ENCODE measurements around the gene KCNT1. TPM values are rescaled to one million over a fixed set of nuclear protein-coding genes. Genes with fewer than 3 reads are reported as not detected.

The KCNT1 gene
- total and polyA plus RNA-seq, 3 donors from 2014 or later: 1.8 to 7.3 (median 5.3) TPM

- Histone ChIP-seq H3K4me1 (peaks cover 9% of the 10 kb centered on the region), H3K9me3 (no peaks in the 10 kb centered on the region), H3K27me3 (no peaks in the 10 kb centered on the region), H3K36me3 (ENCODE audit: low read depth, missing control alignments) (no peaks in the 10 kb centered on the region), H3K27ac (no peak overlapping the region), H3K4me3 (no peak overlapping the region)
- no peak for DNase-seq
- TF ChIP-seq POLR2A (IDR thresholded peaks at IDR 0.05) (no peak), CTCF (IDR thresholded peaks at IDR 0.05) (no peak)
- WGBS, 2 donors: 85 to 92% methylated on average over 10 to 28 of the region's 28 CpGs
- intact Hi-C loops (cut with DNase I; ENCODE audit: low total_unique reads): no loop called here
These were observed 47.4 kb downstream of the KCNT1 start for GRCh38 chr9:135749171-135750045.

DNA sequence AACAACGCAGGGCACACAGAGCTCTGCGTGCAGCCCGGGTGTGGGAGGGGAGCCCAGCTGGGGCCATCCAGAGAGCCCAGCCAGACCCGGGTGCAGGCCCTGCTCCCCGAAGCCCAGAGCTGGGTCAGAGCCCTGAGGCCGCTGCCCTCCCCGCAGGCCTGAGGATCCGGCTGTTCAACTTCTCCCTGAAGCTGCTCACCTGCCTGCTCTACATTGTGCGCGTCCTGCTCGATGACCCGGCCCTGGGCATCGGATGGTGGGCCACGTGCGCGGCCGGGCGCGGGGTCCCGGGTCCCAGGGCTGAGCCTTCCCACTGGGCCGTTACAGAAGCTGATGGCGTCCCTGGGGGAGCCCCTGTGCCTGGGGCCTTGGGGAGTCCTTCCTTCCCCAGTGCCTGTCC lies 48.8 kb downstream of the KCNT1 start:
- no peak for TF ChIP-seq CTCF (IDR thresholded peaks at IDR 0.05)
- TF ChIP-seq POLR2A (IDR thresholded peaks at IDR 0.05): no peak
- intact Hi-C loops (cut with DNase I; ENCODE audit: low total_unique reads): no loop called here

GRCh38 chr9:135751501-135751900 lies 49.5 kb downstream of the KCNT1 start:
- no peak overlapping the region for H3K4me3 ChIP-seq
- peaks cover 9% of the 10 kb centered on the region for H3K4me1 ChIP-seq
- no peak overlapping the region for H3K27ac ChIP-seq
- intact Hi-C loops (cut with DNase I; ENCODE audit: low total_unique reads): no loop called here
- H3K27me3 ChIP-seq: no peaks in the 10 kb centered on the region
- no peaks in the 10 kb centered on the region for H3K36me3 ChIP-seq (ENCODE audit: low read depth, missing control alignments)
- no peaks in the 10 kb centered on the region for H3K9me3 ChIP-seq
- 76 to 87% methylated on average over 5 to 13 of the region's 13 CpGs for WGBS, 2 donors
- no peak for DNase-seq
- TF ChIP-seq POLR2A (IDR thresholded peaks at IDR 0.05): no peak
- no peak for TF ChIP-seq CTCF (IDR thresholded peaks at IDR 0.05)

More for the DNA sequence above, 48.8 kb downstream of the KCNT1 start:
- peaks cover 9% of the 10 kb centered on the region for H3K4me1 ChIP-seq
- H3K36me3 ChIP-seq (ENCODE audit: low read depth, missing control alignments): no peaks in the 10 kb centered on the region
- DNase-seq: no peak
- 90 to 93% methylated on average over 4 to 22 of the region's 22 CpGs for WGBS, 2 donors
- no peaks in the 10 kb centered on the region for H3K27me3 ChIP-seq
- no peak overlapping the region for H3K4me3 ChIP-seq
- H3K9me3 ChIP-seq: no peaks in the 10 kb centered on the region
- H3K27ac ChIP-seq: no peak overlapping the region

- 95 to 97% methylated on average over 8 of the region's 8 CpGs for WGBS, 2 donors
- Histone ChIP-seq H3K27ac (no peak overlapping the region), H3K36me3 (ENCODE audit: low read depth, missing control alignments) (no peaks in the 10 kb centered on the region), H3K4me3 (no peak overlapping the region), H3K27me3 (no peaks in the 10 kb centered on the region), H3K4me1 (peaks cover 9% of the 10 kb centered on the region), H3K9me3 (no peaks in the 10 kb centered on the region)
- DNase-seq: no peak
- intact Hi-C loops (cut with DNase I; ENCODE audit: low total_unique reads): no loop called here
- TF ChIP-seq CTCF (IDR thresholded peaks at IDR 0.05) (no peak), POLR2A (IDR thresholded peaks at IDR 0.05) (no peak)
These were observed 50.6 kb downstream of the KCNT1 start for GRCh38 chr9:135752281-135753204.
